A549 (cell line): ENCODE measurements around the gene BCAP31. TPM values are rescaled to one million over a fixed set of nuclear protein-coding genes. Genes with fewer than 3 reads are reported as not detected.

Experiments
- ATAC-seq, 2 experiments: fragments of 200-7000 bp in 1 of 2; fragments of >200 bp in 1 of 2; cut with Nextera tagmentation in 1 of 2; cut with Tn5 transposase in 1 of 2; 3 replicates each; pipeline versions ENCODE4 v1.8.0 to v1.9.1; 2018 to 2020; ENCODE audit warnings: mild to moderate bottlenecking in 1 of 2, moderate library complexity in 1 of 2
- CTCF ChIA-PET: fragments of 300-600 bp; sonication (Branson Sonifier 250); formaldehyde crosslinking; extraction: SDS; loops from one replicate; lab custom pipeline; 2021; ENCODE audit warnings: antibody characterized with exemption, inconsistent platforms; lab: Yijun Ruan, JAX
- POLR2A ChIA-PET: fragments of 350-600 bp; formaldehyde crosslinking; extraction: SDS; loops from one replicate; lab custom pipeline; 2021; ENCODE audit warnings: antibody characterized with exemption, inconsistent platforms; lab: Yijun Ruan, JAX
- DNase-seq, 2 experiments: peaks; one replicate each; pipeline versions ENCODE4 v3.0.0 to v3.0.0-alpha.2; 2011 to 2016; ENCODE audit warnings: low read depth in 1 of 2, low spot score in 1 of 2
- FAIRE-seq: peaks from 2 replicates; lab custom pipeline; 2011; peaks lifted over from hg19 to GRCh38; lab: Jason Lieb, UNC
- H3K27ac ChIP-seq, 2 experiments: fragments of >200 bp; sonication (Bioruptor Twin); formaldehyde crosslinking; 3 replicates each; pipeline ENCODE4 v1.5.1; 2016 to 2017
- H3K4me1 ChIP-seq: fragments of >200 bp; sonication (Bioruptor Twin); formaldehyde crosslinking; 3 replicates; pipeline ENCODE4 v1.6.1; 2016
- H3K4me2 ChIP-seq: fragments of >200 bp; sonication (Bioruptor Twin); formaldehyde crosslinking; 3 replicates; pipeline ENCODE4 v1.6.1; 2016
- H3K4me3 ChIP-seq: fragments of >200 bp; sonication (Bioruptor Twin); formaldehyde crosslinking; 3 replicates; pipeline ENCODE4 v1.5.1; 2016
- H3K9me3 ChIP-seq: fragments of >200 bp; sonication (Bioruptor Twin); formaldehyde crosslinking; 3 replicates; pipeline ENCODE4 v1.6.1; 2016
- ATOH8 ChIP-seq: fragments of 250-450 bp; sonication (Bioruptor Pico); IDR thresholded peaks from 2 replicates; pipeline ENCODE4 v1.5.0; 2020; ENCODE audit warnings: low read depth, mild to moderate bottlenecking, moderate library complexity
- CEBPB ChIP-seq, 2 experiments: fragments of >200 bp in 1 of 2; sonication (Bioruptor Twin) in 1 of 2; formaldehyde crosslinking in 1 of 2; IDR thresholded peaks; 2 replicates each; pipeline ENCODE4 v1.6.1; 2012 to 2016
- CHD2 ChIP-seq: fragments of 150-350 bp; IDR thresholded peaks from 2 replicates; pipeline ENCODE4 v1.6.1; 2014; ENCODE audit warnings: low read length; ENCODE audit not compliant: partially characterized antibody
- CTCF ChIP-seq: fragments of >200 bp; sonication (Bioruptor Twin); formaldehyde crosslinking; IDR thresholded peaks from 3 replicates; pipeline ENCODE4 v1.5.1; 2016
- ELK1 ChIP-seq: fragments of 150-350 bp; IDR thresholded peaks from 2 replicates; pipeline ENCODE4 v1.6.1; 2014; ENCODE audit warnings: low read depth, mild to moderate bottlenecking, low read length
- ESRRA ChIP-seq: fragments of 150-350 bp; IDR thresholded peaks from 2 replicates; pipeline ENCODE4 v1.6.1; 2014; ENCODE audit warnings: mild to moderate bottlenecking, low read length, borderline replicate concordance
- FOSB ChIP-seq: fragments of 250-450 bp; sonication (Bioruptor Pico); IDR thresholded peaks from 2 replicates; pipeline ENCODE4 v1.5.0; 2020; ENCODE audit warnings: mild to moderate bottlenecking, moderate library complexity
- HOXA7 ChIP-seq: fragments of 250-450 bp; sonication (Bioruptor Pico); IDR thresholded peaks from 2 replicates; pipeline ENCODE4 v1.5.0; 2020; ENCODE audit warnings: mild to moderate bottlenecking, moderate library complexity
- JUN ChIP-seq, 2 experiments: fragments of >200 bp; sonication (Bioruptor Twin); formaldehyde crosslinking; IDR thresholded peaks; 2 replicates in 1 of 2; 3 replicates in 1 of 2; pipeline ENCODE4 v1.6.1; 2016 to 2017
- MAFK ChIP-seq: fragments of 450-650 bp; IDR thresholded peaks from 2 replicates; pipeline ENCODE4 v1.6.1; 2014; ENCODE audit not compliant: partially characterized antibody
- MAX ChIP-seq: IDR thresholded peaks from 2 replicates; pipeline ENCODE4 v1.6.1; 2012
- MAZ ChIP-seq: fragments of 150-350 bp; IDR thresholded peaks from 2 replicates; pipeline ENCODE4 v1.6.1; 2014; ENCODE audit warnings: antibody characterized with exemption, low read depth, low read length, borderline replicate concordance
- PBX3 ChIP-seq: IDR thresholded peaks from 2 replicates; pipeline ENCODE4 v1.6.1; 2012
- POLR2AphosphoS2 ChIP-seq: conservative IDR thresholded peaks from 2 replicates; pipeline ENCODE4 v1.6.1; 2012; ENCODE audit warnings: low read length, improper control_type of control experiment, inconsistent platforms
- RAD21 ChIP-seq, 2 experiments: fragments of >200 bp in 1 of 2; sonication (Bioruptor Twin) in 1 of 2; formaldehyde crosslinking in 1 of 2; IDR thresholded peaks in 1 of 2; conservative IDR thresholded peaks in 1 of 2; 2 replicates in 1 of 2; 3 replicates in 1 of 2; pipeline ENCODE4 v1.6.1; 2012 to 2018; ENCODE audit warnings: inconsistent platforms in 1 of 2
- RARB ChIP-seq: fragments of 250-450 bp; sonication (Bioruptor Pico); IDR thresholded peaks from 2 replicates; pipeline ENCODE4 v1.8.0; 2021; ENCODE audit warnings: mild to moderate bottlenecking, moderate library complexity
- REST ChIP-seq: fragments of 200-600 bp; sonication (generic); IDR thresholded peaks from 2 replicates; pipeline ENCODE4 v1.6.1; 2016; ENCODE audit warnings: antibody characterized with exemption, mild to moderate bottlenecking, moderate library complexity
- RFX5 ChIP-seq: fragments of 450-650 bp; IDR thresholded peaks from 2 replicates; pipeline ENCODE4 v1.7.1; 2014; ENCODE audit warnings: antibody characterized with exemption, mild to moderate bottlenecking, moderate library complexity
- SMC3 ChIP-seq: fragments of >200 bp; sonication (Bioruptor Twin); formaldehyde crosslinking; IDR thresholded peaks from 3 replicates; pipeline ENCODE4 v1.6.1; 2018; ENCODE audit warnings: inconsistent platforms
- USF2 ChIP-seq: fragments of 450-650 bp; IDR thresholded peaks from 2 replicates; pipeline ENCODE4 v1.6.1; 2014; ENCODE audit warnings: antibody characterized with exemption
- WGBS: methylation state at CpG from one replicate; pipeline ENCODE4 v1.1.6; 2017; ENCODE audit errors: missing lambda C conversion rate; 5-methylcytosine and 5-hydroxymethylcytosine counted together
- polyA plus RNA-seq, 4 experiments: library from polyadenylated mRNA; depleted of rRNA in 3 of 4; stranded (reverse); fragments of >200 nt; fragmentation: RNase III in 1 of 4; extraction: RNeasy Plus Mini Kit Qiagen cat#74134 plus additional on column Dnase treatment in 1 of 4; gene quantifications; 2 replicates in 3 of 4; 3 replicates in 1 of 4; pipeline ENCODE4 v1.2.3, GENCODE V29; 2011 to 2017

Gene BCAP31
- polyA plus RNA-seq, 2 of the 4 experiments (the other 2 are of a cell fraction), result 217 to 349 TPM

GRCh38 chrX:153668423-153669173 is 55.6 kb downstream of the BCAP31 start:
- ChIA-PET CTCF (interaction anchor here (0.7 to 5.9 kb wide), 30 partner anchors 14 to 725 kb away, joined by 3 to 78 read pairs (median 7); partner anchors contain the start of genes DUSP9 and SLC6A8), POLR2A (no interaction called here)
- no peak for DNase-seq
- no peak overlapping the region for H3K27ac ChIP-seq
- FAIRE-seq, result no peak
- no peaks in the 10 kb centered on the region for H3K9me3 ChIP-seq
- no peaks in the 10 kb centered on the region for H3K4me1 ChIP-seq
- WGBS, result 74% methylated on average over 6 of the region's 11 CpGs
- no peak overlapping the region for H3K4me2 ChIP-seq
- TF ChIP-seq CHD2 (no peak), MAZ (no peak), HOXA7 (CRISPR knock-in tag) (no peak), RFX5 (no peak), CTCF (no peak), ATOH8 (CRISPR knock-in tag) (no peak), FOSB (CRISPR knock-in tag) (no peak), JUN (IDR thresholded peaks at IDR 0.05) (no peak), PBX3 (no peak), ESRRA (no peak), POLR2AphosphoS2 (no peak), ELK1 (no peak)
- ATAC-seq, result peak in 1 of 2 experiments; percentile 7; a peak in 3 of 6 replicates
- no peak overlapping the region for H3K4me3 ChIP-seq

- Histone ChIP-seq H3K4me3 (peak overlapping the region; percentile 35), H3K4me2 (peak overlapping the region; percentile 71), H3K9me3 (no peaks in the 10 kb centered on the region), H3K27ac (peak overlapping the region; percentile 30 to 63; a peak in 3 of 6 replicates), H3K4me1 (no peaks in the 10 kb centered on the region)
- peak; percentile 92 for FAIRE-seq
- peak; percentile 60 to 92 for ATAC-seq
- TF ChIP-seq RAD21 (conservative IDR thresholded peaks at IDR 0.05 in 1 of 2, IDR thresholded peaks at IDR 0.05 in 1 of 2) (peak; percentile 58 to 74), CEBPB (IDR thresholded peaks at IDR 0.05) (no peak), MAFK (no peak), RARB (no peak), MAX (peak; percentile 64), REST (peak; percentile 33; the same call in 1 of the 2 replicates), USF2 (peak; percentile 48), CTCF (peak; percentile 63), SMC3 (peak; percentile 40; the same call in 2 of the 3 replicates)
- DNase-seq, result peak; percentile 81 to 85
- WGBS, result 32% methylated on average over 13 of the region's 14 CpGs
- CTCF ChIA-PET, result interaction anchor here (0.5 to 5.9 kb wide), 34 partner anchors 10 to 725 kb away, joined by 3 to 78 read pairs (median 6); partner anchors contain the start of genes DUSP9 and SLC6A8
- POLR2A ChIA-PET, result no interaction called here
Observed at GRCh38 chrX:153667956-153668396, 56.2 kb downstream of the BCAP31 start.
